Fibroblast of lung (primary cell): ENCODE measurements around the gene PSMC1.

Source experiments
- CTCF ChIP-seq, 2 donors: IDR thresholded peaks in 1 of 2; conservative IDR thresholded peaks in 1 of 2; 1 replicate in 1 of 2; 2 replicates in 1 of 2; pipeline ENCODE4 v1.5.1; 2011 to 2012; ENCODE audit warnings: low read length in 2 of 2, control low read depth in 1 of 2, inconsistent platforms in 1 of 2, low read depth in 1 of 2, mild to moderate bottlenecking in 1 of 2
- EZH2 ChIP-seq: IDR thresholded peaks from 2 replicates; pipeline ENCODE4 v1.5.1; 2012; ENCODE audit warnings: low read length, control low read depth, mild to moderate bottlenecking; ENCODE audit errors: missing control alignments

GRCh38 chr14:90256354-90257131 is at the start of gene PSMC1:
- TF ChIP-seq CTCF (conservative IDR thresholded peaks at IDR 0.05 in 1 of 2, IDR thresholded peaks at IDR 0.05 in 1 of 2; ENCODE audit: low read depth in 1 of 2, low read length in 2 of 2) (no peak), EZH2 (no peak)
